Gastrocnemius medialis (tissue), 4 donors: ENCODE data around the gene TMTC2.

Experiments
- POLR2A ChIP-seq, 2 donors: fragments of 450-650 bp; IDR thresholded peaks; one replicate each; pipeline ENCODE4 v1.6.1; 2017; ENCODE audit warnings: antibody characterized with exemption in 2 of 2, mild to moderate bottlenecking in 2 of 2, moderate library complexity in 2 of 2
- TF ChIP-seq, protein P1 (sequence below), 5 experiments: fragments of 450-650 bp in 3 of 5; fragments of 200-600 bp in 2 of 5; sonication (generic) in 2 of 5; IDR thresholded peaks in 4 of 5; conservative IDR thresholded peaks in 1 of 5; 1 replicate in 4 of 5; 2 replicates in 1 of 5; pipeline ENCODE4 v1.5.1; 2016 to 2019; ENCODE audit warnings: antibody characterized with exemption in 5 of 5, mild to moderate bottlenecking in 3 of 5, moderate library complexity in 3 of 5

DNA sequence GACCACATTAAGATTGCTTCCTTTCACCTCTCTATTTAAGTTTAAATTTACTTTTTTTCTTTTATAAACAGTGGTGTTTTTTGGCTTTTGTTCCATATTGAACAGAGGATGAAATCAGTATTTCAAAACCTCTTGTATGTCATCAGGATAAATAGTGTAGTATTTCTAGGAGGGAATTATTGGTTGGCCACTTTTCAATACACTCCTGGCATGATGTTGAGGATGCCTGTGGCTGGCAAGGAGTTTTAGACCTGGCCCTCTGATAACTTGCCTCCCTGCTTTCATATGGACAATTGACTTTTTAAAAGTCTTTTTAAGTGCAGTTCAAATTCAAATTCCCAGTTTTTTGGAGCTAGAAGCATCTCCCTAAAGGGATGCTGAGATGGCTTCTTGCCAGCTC is 9.8 kb downstream of the TMTC2 start:
- TF ChIP-seq POLR2A (IDR thresholded peaks at IDR 0.05), result no peak
- TF ChIP-seq, protein P1, sequence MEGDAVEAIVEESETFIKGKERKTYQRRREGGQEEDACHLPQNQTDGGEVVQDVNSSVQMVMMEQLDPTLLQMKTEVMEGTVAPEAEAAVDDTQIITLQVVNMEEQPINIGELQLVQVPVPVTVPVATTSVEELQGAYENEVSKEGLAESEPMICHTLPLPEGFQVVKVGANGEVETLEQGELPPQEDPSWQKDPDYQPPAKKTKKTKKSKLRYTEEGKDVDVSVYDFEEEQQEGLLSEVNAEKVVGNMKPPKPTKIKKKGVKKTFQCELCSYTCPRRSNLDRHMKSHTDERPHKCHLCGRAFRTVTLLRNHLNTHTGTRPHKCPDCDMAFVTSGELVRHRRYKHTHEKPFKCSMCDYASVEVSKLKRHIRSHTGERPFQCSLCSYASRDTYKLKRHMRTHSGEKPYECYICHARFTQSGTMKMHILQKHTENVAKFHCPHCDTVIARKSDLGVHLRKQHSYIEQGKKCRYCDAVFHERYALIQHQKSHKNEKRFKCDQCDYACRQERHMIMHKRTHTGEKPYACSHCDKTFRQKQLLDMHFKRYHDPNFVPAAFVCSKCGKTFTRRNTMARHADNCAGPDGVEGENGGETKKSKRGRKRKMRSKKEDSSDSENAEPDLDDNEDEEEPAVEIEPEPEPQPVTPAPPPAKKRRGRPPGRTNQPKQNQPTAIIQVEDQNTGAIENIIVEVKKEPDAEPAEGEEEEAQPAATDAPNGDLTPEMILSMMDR (IDR thresholded peaks at IDR 0.05 in 4 of 5, conservative IDR thresholded peaks at IDR 0.05 in 1 of 5), result no peak
